Fibroblast of the aortic adventitia (primary cell): ENCODE results near the gene NCKAP5. TPM values are rescaled to one million over a fixed set of nuclear protein-coding genes. Genes with fewer than 3 reads are reported as not detected.

Experiments used
- DNase-seq: peaks from one replicate; pipeline ENCODE4 v3.0.0-alpha.2; 2010; ENCODE audit warnings: low read depth
- H3K4me3 ChIP-seq: 2 replicates; pipeline ENCODE4 v1.5.1; 2011; ENCODE audit warnings: low read depth, mild to moderate bottlenecking, control low read depth, low read length, moderate library complexity
- CTCF ChIP-seq: IDR thresholded peaks from 2 replicates; pipeline ENCODE4 v1.5.1; 2011; ENCODE audit warnings: mild to moderate bottlenecking, low read length, control low read depth, inconsistent platforms; ENCODE audit not compliant: insufficient read depth
- total RNA-seq: library from RNA; depleted of rRNA; stranded (reverse); fragments of >200 nt; gene quantifications from 2 replicates; pipeline ENCODE4 v1.2.3, GENCODE V29; 2012; ENCODE audit warnings: low replicate concordance

NCKAP5 gene
- total RNA-seq, 1 donor = 4.4 TPM

GRCh38 chr2:133605011-133605765 is 36.9 kb upstream of the NCKAP5 start:
- no peak for DNase-seq
- no peak overlapping the region for H3K4me3 ChIP-seq

GRCh38 chr2:133603109-133603508 is 34.8 kb upstream of the NCKAP5 start:
- no peak for DNase-seq
- H3K4me3 ChIP-seq = no peak overlapping the region
- TF ChIP-seq CTCF = no peak

More at GRCh38 chr2:133605011-133605765, 36.9 kb upstream of the NCKAP5 start:
- no peak for TF ChIP-seq CTCF

DNA sequence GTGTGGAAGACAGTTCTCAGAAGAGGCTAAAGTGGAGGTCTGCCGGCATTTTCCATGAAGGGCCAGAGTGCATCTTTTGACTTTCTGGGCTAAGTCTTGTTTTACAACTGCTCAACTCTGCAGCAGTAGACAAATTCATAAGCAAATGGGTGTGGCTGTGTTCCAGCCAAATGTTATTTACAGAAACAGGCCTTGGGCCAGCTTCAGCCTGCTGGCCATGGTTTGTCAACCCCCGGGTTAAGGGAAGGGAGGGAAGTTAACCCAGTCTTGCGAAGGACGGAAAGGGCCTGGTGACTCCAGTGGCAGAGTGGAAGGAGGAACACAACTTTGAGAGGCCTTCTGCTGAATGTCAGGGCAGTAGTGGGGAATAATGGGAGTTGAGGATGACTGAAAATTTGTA is 34.3 kb upstream of the NCKAP5 start:
- H3K4me3 ChIP-seq = no peak overlapping the region
- no peak for TF ChIP-seq CTCF
- peak; percentile 67 for DNase-seq

DNA sequence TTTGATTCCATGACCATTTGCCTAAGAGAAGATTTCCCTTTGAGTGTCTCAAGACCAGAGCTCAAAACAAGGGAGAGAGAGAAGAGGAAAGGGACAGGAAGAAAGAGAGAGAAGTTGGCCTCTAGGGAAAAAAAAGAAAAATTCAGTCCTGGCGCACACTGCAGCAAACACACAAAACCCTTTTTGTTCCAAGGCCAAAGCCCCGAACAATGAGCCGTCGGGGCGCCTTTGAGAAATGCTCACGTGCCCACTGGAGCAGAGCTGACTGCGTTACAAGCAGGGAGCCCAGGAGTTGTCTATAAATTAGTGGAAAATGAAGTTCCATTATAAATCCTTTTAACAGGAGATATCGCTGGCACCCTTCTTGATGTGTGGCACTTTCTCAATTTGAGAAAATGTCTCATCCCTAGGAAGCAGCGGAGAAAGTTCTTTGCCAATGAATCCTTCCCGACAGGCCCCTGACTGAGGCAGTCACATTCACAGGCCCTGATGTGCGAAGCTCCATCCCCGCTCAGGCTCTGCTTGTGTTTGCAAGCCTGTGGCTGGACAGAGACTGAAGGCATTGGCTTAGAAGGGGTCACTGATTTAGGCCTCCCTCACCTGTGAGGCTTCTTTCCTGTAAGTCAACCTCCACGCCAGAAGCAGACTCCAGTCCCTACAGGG is 32.1 kb upstream of the NCKAP5 start:
- no peak for DNase-seq

DNA sequence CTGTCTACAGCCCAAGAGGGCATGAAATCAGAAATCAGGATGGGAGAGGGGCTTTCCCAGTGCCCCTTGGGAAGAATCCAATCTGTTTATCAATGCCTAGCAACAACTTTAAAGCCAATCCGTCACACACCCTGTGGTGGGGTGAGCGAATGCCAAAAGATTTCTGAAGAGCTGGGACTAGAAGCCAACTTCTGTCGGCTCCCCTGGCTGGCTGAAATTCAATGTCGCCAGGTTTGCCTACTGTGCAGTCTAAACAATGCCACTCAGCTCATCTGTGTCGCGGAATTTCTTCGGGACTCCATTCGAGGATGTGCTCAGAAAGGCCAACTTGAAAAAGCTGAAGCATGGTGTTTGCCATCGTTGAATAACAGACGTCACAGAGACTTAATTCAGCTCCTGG is 31.5 kb upstream of the NCKAP5 start:
- no peak overlapping the region for H3K4me3 ChIP-seq
- TF ChIP-seq CTCF = no peak
- no peak for DNase-seq

More for the DNA sequence above, 32.1 kb upstream of the NCKAP5 start:
- H3K4me3 ChIP-seq = no peak overlapping the region
- TF ChIP-seq CTCF = no peak

GRCh38 chr2:133599211-133599803 is 31.0 kb upstream of the NCKAP5 start:
- no peak for TF ChIP-seq CTCF
- no peak for DNase-seq

More at GRCh38 chr2:133599211-133599803, 31.0 kb upstream of the NCKAP5 start:
- no peak overlapping the region for H3K4me3 ChIP-seq
